Measurements from ENCODE around the gene HS6ST3. TPM values are rescaled to one million over a fixed set of nuclear protein-coding genes. Genes with fewer than 3 reads are reported as not detected.

HS6ST3 gene
- total and polyA plus RNA-seq, 2 experiments from 2014 or later, result 2.2 to 2.7 TPM

DNA sequence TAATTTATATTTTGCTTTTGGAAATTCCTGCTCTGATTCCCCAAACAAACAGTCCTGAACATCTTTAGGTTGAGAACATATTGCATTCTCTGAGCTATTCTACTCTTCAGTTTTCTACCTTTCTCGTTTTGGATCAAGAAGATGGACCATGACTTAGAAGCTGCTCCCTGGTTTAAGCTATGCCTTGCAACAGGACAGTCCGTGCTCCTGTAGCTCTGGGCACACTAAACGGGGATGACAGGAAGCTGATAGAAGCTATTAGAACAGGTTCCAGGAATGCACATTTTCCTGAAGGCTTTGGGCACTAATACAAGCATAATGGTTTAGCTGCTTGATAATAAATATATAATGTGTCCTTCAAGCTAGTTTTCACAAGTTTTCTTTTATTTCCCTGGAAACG is 385.2 kb downstream of the HS6ST3 start:
- Histone ChIP-seq H3K27me3 (no peaks in the 10 kb centered on the region), H3K9me2 (replicated peaks; ENCODE audit: insufficient read depth) (no peaks in the 10 kb centered on the region), H3K4me1 (ENCODE audit: insufficient read depth) (no peaks in the 10 kb centered on the region), H3K9me3 (ENCODE audit: low read depth) (no peaks in the 10 kb centered on the region), H2AFZ (no peak overlapping the region), H3K27ac (no peak overlapping the region), H3K79me2 (no peaks in the 10 kb centered on the region), H3K4me2 (no peak overlapping the region), H3K4me3 (no peak overlapping the region), H4K20me1 (ENCODE audit: insufficient read depth, poor library complexity, severe bottlenecking) (no peaks in the 10 kb centered on the region), H3K36me3 (replicated peaks; ENCODE audit: insufficient read depth, low read depth) (no peaks in the 10 kb centered on the region)
- TF ChIP-seq EZH2phosphoT487 (IDR thresholded peaks at IDR 0.05; ENCODE audit: low read depth, severe bottlenecking, unreplicated experiment), result no peak
- TF ChIP-seq EZH2 (IDR thresholded peaks at IDR 0.05; ENCODE audit: borderline replicate concordance), result no peak
- no peak for TF ChIP-seq CTCF (IDR thresholded peaks at IDR 0.05; ENCODE audit: poor library complexity)
- DNase-seq (ENCODE audit: low spot score), result no peak
- 77% methylated on average over 4 of the region's 4 CpGs for WGBS (ENCODE audit: low lambda C conversion rate, missing lambda C conversion rate)

GRCh38 chr13:96481482-96481881 is 391.6 kb downstream of the HS6ST3 start:
- Histone ChIP-seq H3K4me2 (no peak overlapping the region), H2AFZ (no peak overlapping the region), H3K36me3 (replicated peaks; ENCODE audit: insufficient read depth, low read depth) (no peaks in the 10 kb centered on the region), H3K4me1 (ENCODE audit: insufficient read depth) (no peaks in the 10 kb centered on the region), H3K79me2 (no peaks in the 10 kb centered on the region), H3K27ac (no peak overlapping the region), H3K9me3 (ENCODE audit: low read depth) (no peaks in the 10 kb centered on the region), H3K27me3 (no peaks in the 10 kb centered on the region), H4K20me1 (ENCODE audit: insufficient read depth, poor library complexity, severe bottlenecking) (no peaks in the 10 kb centered on the region), H3K4me3 (no peak overlapping the region), H3K9me2 (replicated peaks; ENCODE audit: insufficient read depth) (no peaks in the 10 kb centered on the region)
- DNase-seq (ENCODE audit: low spot score), result no peak
- 63% methylated on average over 6 of the region's 6 CpGs for WGBS (ENCODE audit: low lambda C conversion rate, missing lambda C conversion rate)
- TF ChIP-seq CTCF (IDR thresholded peaks at IDR 0.05; ENCODE audit: poor library complexity), result no peak
- no peak for TF ChIP-seq EZH2 (IDR thresholded peaks at IDR 0.05; ENCODE audit: borderline replicate concordance)
- no peak for TF ChIP-seq EZH2phosphoT487 (IDR thresholded peaks at IDR 0.05; ENCODE audit: low read depth, severe bottlenecking, unreplicated experiment)

- Histone ChIP-seq H3K27me3 (no peaks in the 10 kb centered on the region), H2AFZ (no peak overlapping the region), H3K27ac (no peak overlapping the region), H3K9me3 (ENCODE audit: low read depth) (no peaks in the 10 kb centered on the region), H3K4me3 (no peak overlapping the region), H3K4me2 (no peak overlapping the region), H3K36me3 (replicated peaks; ENCODE audit: insufficient read depth, low read depth) (no peaks in the 10 kb centered on the region), H3K4me1 (ENCODE audit: insufficient read depth) (no peaks in the 10 kb centered on the region), H3K9me2 (replicated peaks; ENCODE audit: insufficient read depth) (no peaks in the 10 kb centered on the region), H4K20me1 (ENCODE audit: insufficient read depth, poor library complexity, severe bottlenecking) (no peaks in the 10 kb centered on the region), H3K79me2 (no peaks in the 10 kb centered on the region)
- DNase-seq (ENCODE audit: low spot score), result no peak
- no peak for TF ChIP-seq EZH2 (IDR thresholded peaks at IDR 0.05; ENCODE audit: borderline replicate concordance)
- no peak for TF ChIP-seq EZH2phosphoT487 (IDR thresholded peaks at IDR 0.05; ENCODE audit: low read depth, severe bottlenecking, unreplicated experiment)
- TF ChIP-seq CTCF (IDR thresholded peaks at IDR 0.05; ENCODE audit: poor library complexity), result no peak
- 93% methylated on average over 5 of the region's 5 CpGs for WGBS (ENCODE audit: low lambda C conversion rate, missing lambda C conversion rate)
Observed at GRCh38 chr13:96490496-96490989, 400.6 kb downstream of the HS6ST3 start.

DNA sequence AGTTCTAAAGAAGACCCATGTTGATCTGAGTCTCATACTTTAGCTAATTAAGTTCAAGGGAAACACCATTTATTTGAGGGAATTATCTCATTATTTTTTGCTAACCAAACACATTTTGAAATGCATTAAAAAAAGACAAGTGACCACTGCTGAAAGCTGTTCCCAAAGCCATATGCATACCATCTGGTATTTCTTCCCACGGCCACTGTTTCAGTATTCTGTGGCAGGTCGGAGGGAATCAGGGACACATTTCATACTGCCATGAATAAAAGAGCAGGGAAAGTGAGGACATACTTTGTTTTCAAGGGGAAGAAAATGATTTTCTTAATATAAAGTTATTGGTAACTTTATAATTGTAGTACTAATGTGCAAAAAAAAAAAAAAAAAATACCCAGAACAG is 401.2 kb downstream of the HS6ST3 start:
- DNase-seq (ENCODE audit: low spot score), result no peak
- Histone ChIP-seq H3K27me3 (no peaks in the 10 kb centered on the region), H3K27ac (no peak overlapping the region), H3K36me3 (replicated peaks; ENCODE audit: insufficient read depth, low read depth) (no peaks in the 10 kb centered on the region), H3K9me2 (replicated peaks; ENCODE audit: insufficient read depth) (no peaks in the 10 kb centered on the region), H3K79me2 (no peaks in the 10 kb centered on the region), H3K9me3 (ENCODE audit: low read depth) (no peaks in the 10 kb centered on the region), H3K4me2 (no peak overlapping the region), H2AFZ (no peak overlapping the region), H4K20me1 (ENCODE audit: insufficient read depth, poor library complexity, severe bottlenecking) (no peaks in the 10 kb centered on the region), H3K4me3 (no peak overlapping the region), H3K4me1 (ENCODE audit: insufficient read depth) (no peaks in the 10 kb centered on the region)
- 90% methylated on average over 2 of the region's 2 CpGs for WGBS (ENCODE audit: low lambda C conversion rate, missing lambda C conversion rate)
- TF ChIP-seq CTCF (IDR thresholded peaks at IDR 0.05; ENCODE audit: poor library complexity), result no peak
- no peak for TF ChIP-seq EZH2phosphoT487 (IDR thresholded peaks at IDR 0.05; ENCODE audit: low read depth, severe bottlenecking, unreplicated experiment)
- TF ChIP-seq EZH2 (IDR thresholded peaks at IDR 0.05; ENCODE audit: borderline replicate concordance), result no peak

Measured in hepatocyte (in vitro differentiated cells).